GM20000 (cell line): ENCODE data around the gene IQSEC2.

Experiments
- DNase-seq: peaks from one replicate; pipeline ENCODE4 v3.0.0; 2012; ENCODE audit warnings: low spot score
- TF ChIP-seq, protein P1 (sequence below): IDR thresholded peaks from 2 replicates; pipeline ENCODE4 v1.5.1; 2012; ENCODE audit warnings: mild to moderate bottlenecking, control low read depth; ENCODE audit errors: extremely low read depth, missing control alignments

Gene IQSEC2

DNA sequence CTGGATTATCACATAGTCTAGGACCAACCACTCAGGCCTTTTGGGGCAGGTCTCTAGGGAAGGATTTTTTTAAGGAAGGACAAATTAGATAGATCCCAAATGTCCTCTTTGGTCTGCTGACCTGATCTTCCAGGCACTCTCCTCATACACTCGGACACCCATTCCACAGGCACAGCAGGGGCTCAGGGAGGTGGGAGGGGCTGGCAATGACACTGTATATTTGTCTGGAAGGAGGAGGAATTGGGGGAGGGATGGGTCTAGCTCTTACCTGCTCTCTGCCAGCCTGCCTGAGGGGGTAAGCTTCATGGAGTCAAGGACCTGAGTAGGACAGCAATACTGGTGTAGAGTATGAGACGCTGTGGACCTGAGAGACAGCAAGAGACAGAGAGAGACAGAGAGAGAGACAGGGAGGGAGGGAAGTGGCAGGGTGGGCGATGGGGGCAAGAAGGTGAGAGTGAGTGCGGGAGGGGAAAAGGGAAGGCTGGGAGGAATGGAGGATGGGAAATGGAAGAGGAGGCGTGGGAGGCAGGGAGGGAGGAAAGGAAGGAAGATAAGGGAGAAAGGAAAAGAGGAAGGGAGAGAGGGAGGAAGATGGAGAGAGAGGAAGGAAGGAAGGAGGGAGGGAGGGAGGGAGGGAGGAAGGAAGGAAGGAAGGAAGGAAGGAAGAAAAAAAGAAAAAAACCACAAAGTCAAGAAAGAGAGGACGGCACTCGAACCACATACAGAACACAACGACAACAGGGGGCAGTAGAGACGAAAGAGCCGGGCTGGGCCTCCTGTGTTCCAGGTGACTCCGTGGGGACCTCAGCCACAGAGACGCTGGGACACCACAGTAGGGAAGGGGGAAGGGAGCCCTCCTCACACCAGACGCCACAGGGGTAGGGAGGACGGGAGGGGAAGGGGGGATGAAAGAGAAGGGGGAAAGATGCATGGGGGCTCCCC is 1.8 kb downstream of the IQSEC2 start:
- no peak for DNase-seq
- TF ChIP-seq, protein P1, sequence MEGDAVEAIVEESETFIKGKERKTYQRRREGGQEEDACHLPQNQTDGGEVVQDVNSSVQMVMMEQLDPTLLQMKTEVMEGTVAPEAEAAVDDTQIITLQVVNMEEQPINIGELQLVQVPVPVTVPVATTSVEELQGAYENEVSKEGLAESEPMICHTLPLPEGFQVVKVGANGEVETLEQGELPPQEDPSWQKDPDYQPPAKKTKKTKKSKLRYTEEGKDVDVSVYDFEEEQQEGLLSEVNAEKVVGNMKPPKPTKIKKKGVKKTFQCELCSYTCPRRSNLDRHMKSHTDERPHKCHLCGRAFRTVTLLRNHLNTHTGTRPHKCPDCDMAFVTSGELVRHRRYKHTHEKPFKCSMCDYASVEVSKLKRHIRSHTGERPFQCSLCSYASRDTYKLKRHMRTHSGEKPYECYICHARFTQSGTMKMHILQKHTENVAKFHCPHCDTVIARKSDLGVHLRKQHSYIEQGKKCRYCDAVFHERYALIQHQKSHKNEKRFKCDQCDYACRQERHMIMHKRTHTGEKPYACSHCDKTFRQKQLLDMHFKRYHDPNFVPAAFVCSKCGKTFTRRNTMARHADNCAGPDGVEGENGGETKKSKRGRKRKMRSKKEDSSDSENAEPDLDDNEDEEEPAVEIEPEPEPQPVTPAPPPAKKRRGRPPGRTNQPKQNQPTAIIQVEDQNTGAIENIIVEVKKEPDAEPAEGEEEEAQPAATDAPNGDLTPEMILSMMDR: no peak

DNA sequence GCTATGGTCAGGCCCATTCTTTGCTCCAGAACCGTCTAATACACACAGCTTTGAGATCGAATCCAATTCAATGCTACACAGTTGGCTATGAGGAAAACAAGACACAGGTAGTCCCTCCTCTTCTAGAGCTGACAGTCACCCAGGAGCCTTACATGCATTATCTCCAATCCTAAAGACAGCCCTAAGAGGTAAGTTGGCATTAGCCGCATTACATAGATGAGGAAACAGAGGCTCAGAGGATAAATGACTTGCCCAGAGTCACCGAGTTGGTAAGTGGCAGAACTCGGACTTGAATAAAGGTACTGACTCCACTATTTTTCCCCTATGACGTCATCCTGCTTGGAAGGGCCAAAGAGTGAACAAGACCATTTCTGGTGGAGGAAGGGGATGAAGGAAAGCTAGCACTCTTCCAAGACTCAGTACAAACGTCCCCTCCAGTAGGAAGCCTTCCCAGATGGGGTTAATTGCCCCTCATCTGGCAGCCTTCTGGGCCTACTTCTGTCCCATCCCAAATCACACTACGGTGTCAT is 8.5 kb downstream of the IQSEC2 start:
- TF ChIP-seq, protein P1: no peak
- DNase-seq: no peak

DNA sequence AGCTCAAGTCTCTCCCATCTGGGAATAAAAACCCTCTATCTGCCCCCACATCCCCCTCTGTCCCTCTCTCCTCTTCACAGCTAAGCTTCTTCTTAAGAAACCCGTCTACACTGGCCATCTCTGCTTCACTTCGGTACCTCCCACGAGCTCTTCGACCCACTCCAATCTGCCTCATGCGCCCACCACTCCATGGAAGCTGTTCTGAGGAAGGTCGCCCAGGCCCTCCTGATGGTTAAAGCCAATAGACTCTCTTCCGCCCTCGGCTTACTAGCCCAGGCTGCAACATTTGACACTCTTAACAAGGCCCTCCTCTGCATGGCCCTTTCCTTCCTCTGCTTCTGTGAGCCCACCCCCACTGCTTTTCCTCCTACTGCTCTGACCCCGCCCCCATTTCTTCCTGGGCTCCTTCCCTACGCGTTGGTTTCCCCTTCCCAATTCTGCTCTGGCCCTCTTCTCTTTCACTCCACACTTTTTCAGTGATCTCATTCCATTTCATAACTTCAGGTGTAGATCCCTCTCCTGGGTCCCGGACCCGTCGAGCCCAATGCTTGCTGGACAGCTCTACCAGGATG is 11.8 kb downstream of the IQSEC2 start:
- TF ChIP-seq, protein P1: no peak
- DNase-seq: no peak

DNA sequence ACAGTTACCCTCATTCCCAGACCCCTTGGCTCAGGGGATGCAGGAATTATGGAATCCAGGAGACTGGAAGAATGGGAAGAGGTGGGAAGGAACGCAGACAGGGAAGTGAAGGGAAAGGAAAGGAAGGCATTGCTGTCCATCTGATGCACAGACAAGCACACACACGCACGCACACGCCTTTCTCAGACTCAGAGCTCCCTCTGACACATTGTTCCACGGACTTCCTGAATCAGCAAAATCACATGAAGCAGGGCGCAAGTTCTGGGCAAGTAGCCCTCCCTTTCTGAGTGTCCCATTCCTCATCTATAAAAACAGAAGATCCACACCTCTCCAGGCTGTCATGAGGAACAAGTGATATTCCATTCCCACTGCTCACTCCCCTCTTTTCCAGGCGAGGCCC is 13.2 kb downstream of the IQSEC2 start:
- no peak for DNase-seq
- TF ChIP-seq, protein P1: no peak

DNA sequence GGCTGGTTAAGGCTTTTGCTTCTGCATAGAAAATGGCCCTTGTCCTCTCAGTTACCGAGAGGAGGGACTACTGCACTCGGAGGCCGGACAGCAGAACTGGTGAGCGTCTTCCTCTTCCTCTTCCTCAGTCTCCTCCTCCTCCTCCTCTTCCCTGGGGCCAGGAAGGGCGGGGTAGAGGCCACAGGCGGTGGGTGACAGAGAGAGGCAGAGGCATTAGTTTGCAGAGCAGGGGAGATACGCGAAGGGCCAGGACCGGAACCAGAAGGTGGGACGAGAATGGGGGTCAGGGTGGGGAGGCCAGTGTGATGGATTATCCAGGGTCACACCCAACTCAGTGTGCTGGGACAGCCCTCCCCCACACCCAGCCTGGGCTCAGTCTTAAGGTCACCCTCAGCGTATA is 14.5 kb downstream of the IQSEC2 start:
- TF ChIP-seq, protein P1: no peak
- no peak for DNase-seq

DNA sequence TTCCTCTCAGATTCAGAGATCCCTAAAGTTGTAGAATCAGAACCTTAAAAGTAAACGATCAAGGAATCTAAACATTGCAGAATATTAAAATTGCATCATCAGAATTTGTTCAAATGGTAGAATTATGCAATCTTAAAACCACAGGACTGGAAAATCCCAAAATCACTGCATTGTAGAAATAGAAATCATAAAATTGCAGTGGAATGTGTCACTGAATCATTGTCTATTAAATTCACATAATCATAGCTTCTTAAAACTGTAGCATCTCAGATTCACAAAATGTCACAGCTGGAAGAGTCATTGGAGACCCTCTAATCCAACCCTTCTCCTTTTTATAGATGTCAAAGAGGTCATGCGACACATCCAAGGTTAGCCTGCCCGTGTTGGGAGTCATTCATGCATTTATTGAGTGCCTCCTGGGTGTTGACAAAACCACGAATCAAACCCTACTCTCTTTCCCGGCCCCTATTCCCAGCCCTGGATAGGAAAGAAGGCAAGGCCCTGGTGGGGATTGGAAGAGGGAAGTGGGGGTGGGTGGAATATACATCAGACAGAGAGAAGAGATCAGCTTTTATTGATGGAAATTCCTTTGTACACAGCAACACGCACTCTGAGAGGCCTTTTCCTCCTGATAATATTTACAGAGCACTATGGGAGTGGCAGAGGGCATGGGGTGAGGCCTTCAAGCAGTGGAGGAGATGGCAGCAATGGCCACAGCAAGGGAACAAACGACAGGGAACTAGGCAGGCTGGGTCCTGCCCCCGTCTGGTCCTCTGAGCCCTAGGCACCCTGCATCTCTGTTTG is 15.4 kb downstream of the IQSEC2 start:
- TF ChIP-seq, protein P1: no peak
- no peak for DNase-seq
